Epithelial cell of proximal tubule (primary cell): ENCODE data around the gene MFGE8. TPM values are rescaled to one million over a fixed set of nuclear protein-coding genes. Genes with fewer than 3 reads are reported as not detected.

Experiments
- DNase-seq: peaks from one replicate; pipeline ENCODE4 v3.0.0-alpha.2; 2011; ENCODE audit warnings: low read depth
- H3K4me3 ChIP-seq: 2 replicates; pipeline ENCODE4 v1.5.1; 2011; ENCODE audit warnings: low read depth, mild to moderate bottlenecking, low read length
- CTCF ChIP-seq: conservative IDR thresholded peaks from 2 replicates; pipeline ENCODE4 v1.5.1; 2012; ENCODE audit warnings: low read depth, mild to moderate bottlenecking, low read length
- total RNA-seq: library from RNA; depleted of rRNA; stranded (reverse); fragments of >200 nt; gene quantifications from 2 replicates; pipeline ENCODE4 v1.2.3, GENCODE V29; 2015

Gene MFGE8
- total RNA-seq, 1 donor from 2014 or later = 135 TPM

GRCh38 chr15:88902221-88902835, 10.9 kb downstream of the MFGE8 start:
- no peak for TF ChIP-seq CTCF
- no peak for DNase-seq

GRCh38 chr15:88901508-88902220, 11.5 kb downstream of the MFGE8 start:
- no peak for DNase-seq
- TF ChIP-seq CTCF = no peak
- H3K4me3 ChIP-seq = no peak overlapping the region

More at GRCh38 chr15:88902221-88902835, 10.9 kb downstream of the MFGE8 start:
- no peak overlapping the region for H3K4me3 ChIP-seq

GRCh38 chr15:88900982-88901418, 12.2 kb downstream of the MFGE8 start:
- H3K4me3 ChIP-seq = no peak overlapping the region
- no peak for DNase-seq
- no peak for TF ChIP-seq CTCF

- no peak for TF ChIP-seq CTCF
- no peak for DNase-seq
- no peak overlapping the region for H3K4me3 ChIP-seq
These were observed 12.7 kb downstream of the MFGE8 start for GRCh38 chr15:88900309-88900981.

GRCh38 chr15:88899251-88899650, 13.9 kb downstream of the MFGE8 start:
- TF ChIP-seq CTCF = no peak
- no peak overlapping the region for H3K4me3 ChIP-seq
- DNase-seq = no peak

- TF ChIP-seq CTCF = no peak
- DNase-seq = no peak
These were observed 14.4 kb downstream of the MFGE8 start for GRCh38 chr15:88898736-88899135.

More at GRCh38 chr15:88898736-88899135, 14.4 kb downstream of the MFGE8 start:
- no peak overlapping the region for H3K4me3 ChIP-seq
